Endometrial microvascular endothelial cells (primary cell): ENCODE results near the gene CREB5. TPM values are rescaled to one million over a fixed set of nuclear protein-coding genes. Genes with fewer than 3 reads are reported as not detected.

Source experiments
- in situ Hi-C: cut with HindIII; loops from 2 replicates; pipeline ENCODE4 v1.10.0; 2017; ENCODE audit warnings: low sequenced_read_pairs, low pct_unique_long_range_greater_than_20kb; ENCODE audit errors: inconsistent ontology term
- total RNA-seq: library from RNA; depleted of rRNA; stranded (reverse); fragments of >200 nt; gene quantifications from one replicate; pipeline ENCODE4 v1.2.3, GENCODE V29; 2015; ENCODE audit errors: inconsistent ontology term

CREB5 gene
- total RNA-seq, 1 donor from 2014 or later, result 12.6 TPM

- in situ Hi-C loops, result no loop called here
Measured at GRCh38 chr7:28675429-28675828, 263.1 kb downstream of the CREB5 start.

- in situ Hi-C loops, result no loop called here
Measured at GRCh38 chr7:28677668-28678067, 265.4 kb downstream of the CREB5 start.

DNA sequence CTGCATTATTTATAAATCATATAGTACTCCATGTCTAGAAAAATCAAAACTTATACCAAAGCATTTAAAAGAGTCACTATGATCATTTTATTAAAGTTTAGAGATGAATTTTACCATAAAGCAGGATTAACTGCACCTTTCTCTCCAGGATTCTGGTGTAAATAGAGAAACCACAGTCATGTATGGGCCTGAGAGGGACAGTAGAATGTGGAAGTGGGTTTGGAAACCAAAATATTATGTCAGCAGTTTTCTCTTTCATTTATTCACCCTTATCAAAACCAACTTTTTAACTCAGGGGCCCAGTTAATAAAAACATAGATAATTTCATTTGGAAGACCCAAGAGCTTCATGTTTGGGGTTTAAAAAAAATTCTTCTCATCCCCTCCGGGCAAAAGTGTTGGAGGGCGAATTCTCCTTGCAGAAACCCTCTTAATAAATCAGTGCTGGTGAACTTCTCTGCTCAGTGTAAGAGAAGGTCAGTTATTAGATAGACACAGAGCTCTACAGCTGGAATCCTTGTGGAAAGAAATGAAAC is 266.2 kb downstream of the CREB5 start:
- in situ Hi-C loops, result no loop called here

- in situ Hi-C loops, result no loop called here
Measured at GRCh38 chr7:28681693-28682310, 269.5 kb downstream of the CREB5 start.

DNA sequence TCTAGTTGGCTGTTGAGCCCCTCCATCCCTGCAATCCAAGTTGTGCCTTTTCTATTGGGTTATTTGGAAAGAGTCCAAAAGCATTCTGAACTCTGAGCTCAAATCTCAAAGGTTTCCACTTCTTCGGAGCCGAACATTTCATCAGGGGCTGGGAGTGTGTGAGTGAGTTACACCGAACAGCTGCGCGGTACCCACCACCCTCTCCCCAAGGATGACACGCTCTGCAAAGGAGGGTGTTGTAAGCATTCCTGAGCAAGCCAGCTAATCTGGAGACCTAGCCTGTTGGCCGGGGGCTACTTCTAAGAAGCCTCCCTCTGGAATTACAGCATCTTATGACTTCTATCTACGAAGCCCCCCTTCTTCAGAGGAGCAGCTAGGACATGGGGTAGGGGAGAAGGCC is 270.5 kb downstream of the CREB5 start:
- in situ Hi-C loops, result no loop called here

DNA sequence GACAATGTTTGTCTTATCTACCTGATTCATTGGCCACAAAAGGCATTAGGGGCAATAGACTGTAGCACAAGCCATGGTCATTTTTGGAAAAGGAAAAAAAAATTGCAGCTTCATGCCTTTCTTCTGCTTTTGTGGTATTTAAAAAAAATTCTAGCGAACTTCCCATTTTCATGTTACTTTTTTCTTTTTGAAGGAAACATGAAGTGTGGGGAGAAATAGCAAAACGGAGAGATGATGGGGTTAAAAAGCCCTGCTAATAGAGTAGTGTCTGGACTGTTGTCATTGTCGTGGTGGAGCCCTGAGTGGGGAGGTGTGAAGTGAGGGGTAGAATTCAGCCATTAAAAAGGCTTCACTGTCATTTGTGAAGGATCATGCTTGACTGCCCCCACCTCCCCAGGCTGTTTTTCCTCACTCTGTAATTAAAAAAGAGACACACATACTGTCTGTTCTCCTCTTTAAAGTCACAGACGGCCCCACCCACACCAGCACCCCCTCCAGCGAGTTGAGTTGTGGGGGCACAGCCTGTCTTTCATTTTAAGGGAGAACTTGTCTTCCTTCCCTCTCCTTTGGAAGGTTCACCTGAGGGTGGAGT is 272.4 kb downstream of the CREB5 start:
- in situ Hi-C loops, result no loop called here

- in situ Hi-C loops, result no loop called here
Measured at GRCh38 chr7:28685242-28685643, 272.9 kb downstream of the CREB5 start.

GRCh38 chr7:28685644-28686417 is 273.5 kb downstream of the CREB5 start:
- in situ Hi-C loops, result no loop called here

- in situ Hi-C loops, result no loop called here
Measured at GRCh38 chr7:28686418-28686800, 274.1 kb downstream of the CREB5 start.

- in situ Hi-C loops, result no loop called here
Measured at GRCh38 chr7:28687537-28687936, 275.2 kb downstream of the CREB5 start.

GRCh38 chr7:28688174-28688573 is 275.9 kb downstream of the CREB5 start:
- in situ Hi-C loops, result no loop called here

- in situ Hi-C loops, result no loop called here
Measured at GRCh38 chr7:28688651-28689050, 276.3 kb downstream of the CREB5 start.

DNA sequence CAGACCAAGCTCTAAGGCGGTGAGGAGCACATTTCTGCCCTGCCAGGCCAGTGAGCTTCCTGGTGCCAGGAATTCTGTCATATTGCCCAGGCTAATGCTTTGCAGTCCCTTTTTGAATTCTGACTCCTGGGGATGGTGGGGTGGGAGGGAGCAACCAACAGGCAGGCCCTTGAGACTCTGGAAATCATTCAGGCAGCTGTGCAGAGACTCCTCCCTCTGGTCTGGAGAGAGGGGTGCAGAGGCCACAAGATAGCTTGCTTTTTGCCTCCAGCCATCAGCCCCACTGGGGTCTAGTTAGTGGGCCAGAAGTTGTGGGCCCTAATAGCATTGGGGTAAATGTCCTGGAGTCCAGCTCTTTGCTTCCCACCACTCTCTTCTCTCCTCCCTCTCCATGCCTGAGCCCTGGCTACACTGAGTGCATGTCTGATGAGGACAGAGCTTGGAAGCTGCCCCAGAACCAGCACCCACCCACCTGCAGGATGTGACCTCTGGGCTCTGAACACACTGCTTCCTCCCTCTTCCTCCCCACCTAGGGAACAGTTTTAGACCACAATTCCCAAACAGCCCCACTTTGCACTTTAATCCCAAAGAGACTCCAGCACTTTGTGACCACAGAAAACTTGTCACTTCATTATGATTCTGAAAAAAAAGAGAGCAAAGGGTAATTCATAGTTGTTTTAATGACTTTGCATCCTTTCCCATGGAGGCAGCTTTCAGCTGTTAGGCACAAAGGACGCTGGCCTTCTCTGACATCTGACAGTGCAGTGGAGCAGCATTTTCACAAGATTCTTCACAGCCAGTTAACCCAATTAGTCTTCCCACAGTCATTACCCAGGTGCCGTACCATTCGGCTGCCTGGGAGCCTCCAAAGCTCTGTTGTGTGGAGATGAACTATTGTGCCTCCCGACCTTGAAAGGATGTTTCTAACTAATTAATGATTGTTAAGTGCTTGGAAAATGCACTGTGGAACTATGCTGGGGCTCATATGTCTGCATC is 283.3 kb downstream of the CREB5 start:
- in situ Hi-C loops, result no loop called here

- in situ Hi-C loops, result no loop called here
Measured at GRCh38 chr7:28697913-28698563, 285.7 kb downstream of the CREB5 start.

DNA sequence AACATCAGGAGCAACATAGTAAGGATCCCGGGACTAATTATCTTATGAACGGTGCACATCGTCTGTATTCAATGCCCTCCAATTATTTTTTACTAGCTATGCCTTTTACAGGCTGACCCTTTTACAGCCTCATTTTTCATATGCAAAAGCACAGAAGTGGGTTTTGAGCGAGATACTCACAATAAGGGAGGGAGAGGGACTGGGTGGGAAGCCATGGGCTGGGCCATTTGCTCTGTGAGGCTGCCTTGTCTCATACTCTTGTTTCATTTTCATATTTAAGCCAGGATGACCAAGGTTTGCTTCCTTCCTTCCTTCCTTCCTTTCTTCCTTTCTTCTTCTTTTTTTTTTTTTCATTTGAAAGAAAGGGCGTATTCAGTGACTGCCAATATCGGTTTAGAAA is 286.5 kb downstream of the CREB5 start:
- in situ Hi-C loops, result no loop called here

DNA sequence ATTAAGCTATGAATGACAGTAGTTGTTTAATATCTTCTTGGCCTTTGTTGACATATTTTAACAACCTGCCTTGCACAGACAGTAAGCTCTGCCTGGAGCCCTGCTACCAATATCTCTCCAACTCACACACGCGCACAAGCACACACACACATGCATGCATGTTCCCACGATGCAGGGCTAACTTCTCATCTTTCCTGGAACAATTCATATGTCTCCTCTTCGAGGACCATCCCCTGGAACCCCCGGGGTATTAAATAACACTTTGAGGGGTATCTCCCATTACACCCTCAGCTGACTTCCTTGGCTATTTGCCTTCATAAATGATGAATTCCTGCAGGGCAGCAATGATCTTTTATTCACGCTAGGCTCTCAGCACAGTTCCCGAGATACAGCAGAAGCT is 287.8 kb downstream of the CREB5 start:
- in situ Hi-C loops, result no loop called here

DNA sequence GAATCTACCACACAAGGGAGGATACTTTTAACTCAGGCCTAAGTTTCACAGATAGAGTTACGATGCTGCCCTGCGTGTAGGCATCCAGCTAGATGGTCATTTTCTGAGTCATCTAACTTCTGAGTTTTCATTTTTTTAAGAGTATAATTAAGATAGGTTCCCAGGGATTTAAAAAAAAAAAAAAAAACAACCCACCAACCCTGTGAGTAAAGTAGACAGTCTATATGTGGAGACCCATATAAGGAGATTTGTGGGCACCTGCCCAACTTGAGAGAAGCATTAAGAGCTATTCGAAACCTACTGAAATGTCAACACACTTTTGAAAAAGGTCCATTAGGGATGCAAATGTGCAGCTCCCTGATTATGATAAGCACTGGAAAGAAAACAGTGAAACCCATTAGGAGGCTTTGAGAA is 288.5 kb downstream of the CREB5 start:
- in situ Hi-C loops, result no loop called here

- in situ Hi-C loops, result no loop called here
Measured at GRCh38 chr7:28701731-28702130, 289.4 kb downstream of the CREB5 start.
